Ectodermal cell (in vitro differentiated cells): Measurements from ENCODE around the gene ADAM8.

ENCODE experiments used
- H3K27ac ChIP-seq: 2 replicates; pipeline ENCODE4 v1.7.0; 2013; ENCODE audit warnings: mild to moderate bottlenecking, low read depth, low read length; ENCODE audit not compliant: insufficient read depth, poor library complexity, severe bottlenecking
- H3K27me3 ChIP-seq: 2 replicates; pipeline ENCODE4 v1.7.0; 2013; ENCODE audit warnings: mild to moderate bottlenecking, low read length; ENCODE audit not compliant: insufficient read depth, control insufficient read depth, poor library complexity, severe bottlenecking
- H3K36me3 ChIP-seq: one replicate; pipeline ENCODE4 v1.7.0; 2013; ENCODE audit warnings: low read length; ENCODE audit not compliant: control insufficient read depth, insufficient read depth
- H3K4me1 ChIP-seq: one replicate; pipeline ENCODE4 v1.7.0; 2013; ENCODE audit warnings: low read length; ENCODE audit not compliant: control insufficient read depth, insufficient read depth
- H3K4me3 ChIP-seq: 2 replicates; pipeline ENCODE4 v1.7.0; 2013; ENCODE audit warnings: low read depth, low read length, control low read depth; ENCODE audit not compliant: insufficient read depth
- H3K9me3 ChIP-seq: 2 replicates; pipeline ENCODE4 v1.7.0; 2013; ENCODE audit warnings: mild to moderate bottlenecking, low read length, moderate library complexity; ENCODE audit not compliant: control insufficient read depth
- whole genome bisulfite sequencing, 2 experiments: methylation state at CpG; one replicate each; pipeline ENCODE4 v1.1.7; 2013; ENCODE audit warnings: missing lambda C conversion rate in 2 of 2; 5-methylcytosine and 5-hydroxymethylcytosine counted together

Gene ADAM8

DNA sequence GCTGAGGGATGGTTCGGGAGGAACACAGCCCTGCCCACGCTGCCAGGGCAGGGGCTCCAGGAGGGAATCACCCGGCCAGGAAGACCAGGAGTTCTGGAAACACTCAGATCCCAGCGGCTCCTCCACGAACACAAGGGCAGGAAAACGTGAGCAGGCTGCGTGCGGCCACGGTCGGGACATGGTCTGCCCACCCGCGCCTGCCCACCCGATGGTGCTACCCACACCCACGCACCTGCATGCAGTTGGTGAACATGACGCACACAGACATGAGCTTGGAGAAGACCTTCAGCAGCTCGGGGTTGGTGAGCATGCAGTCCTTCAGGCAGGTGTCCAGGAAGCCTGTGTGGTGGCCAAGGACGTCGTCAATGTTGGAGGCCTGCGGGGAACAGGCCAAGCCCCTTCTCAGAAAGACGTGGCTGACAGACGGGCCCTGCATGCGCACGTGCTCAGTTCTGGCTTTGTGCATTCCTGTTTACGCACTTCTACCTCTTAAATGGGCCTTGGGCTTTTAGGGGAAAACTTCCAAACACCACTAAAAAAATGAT is 6.2 kb upstream of the ADAM8 start:
- Histone ChIP-seq H3K27me3 (no peaks in the 10 kb centered on the region), H3K4me3 (no peak overlapping the region), H3K27ac (no peak overlapping the region), H3K36me3 (peaks cover 10% of the 10 kb centered on the region), H3K9me3 (no peaks in the 10 kb centered on the region), H3K4me1 (no peaks in the 10 kb centered on the region)
- 93 to 96% methylated on average over 24 of the region's 24 CpGs for WGBS, 2 experiments

DNA sequence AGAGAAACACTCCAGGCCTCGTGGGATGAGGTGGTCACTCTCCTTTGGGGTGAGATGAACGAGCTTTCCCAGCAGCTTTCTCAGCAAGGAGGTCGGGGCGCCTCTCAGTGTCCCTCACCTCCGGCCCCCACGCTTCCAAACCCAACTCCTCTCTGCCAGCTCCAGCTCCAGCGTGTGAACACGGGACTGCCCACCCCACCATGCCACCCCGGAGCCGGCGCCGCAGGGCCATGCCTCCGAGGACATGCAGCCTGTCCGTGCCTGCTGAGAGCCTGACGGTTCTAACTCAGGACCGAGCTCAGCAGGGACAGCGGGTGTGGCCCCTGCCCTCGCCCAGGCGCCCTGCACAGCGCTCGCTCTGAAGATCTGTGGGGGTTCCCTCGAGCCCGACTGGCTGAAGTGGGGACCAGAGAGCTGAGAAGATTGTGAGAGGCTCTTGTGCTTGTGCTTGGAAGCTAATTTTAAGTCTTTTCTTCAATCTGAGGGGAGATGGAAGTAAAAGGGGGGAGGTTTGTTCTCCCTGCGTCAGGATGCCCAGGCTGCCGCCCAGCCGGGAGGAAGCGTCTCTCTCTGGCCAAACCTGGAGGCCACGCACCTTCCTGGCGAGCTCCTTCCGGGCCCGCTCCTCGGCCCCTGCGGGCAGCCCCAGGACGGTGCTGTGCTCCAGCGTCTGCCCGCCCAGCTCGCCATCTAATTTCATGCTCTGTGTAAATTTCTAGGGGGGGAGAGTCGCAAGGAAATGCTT is 5.1 kb upstream of the ADAM8 start:
- H3K4me1 ChIP-seq = peaks cover 3% of the 10 kb centered on the region
- WGBS, 2 experiments = 93 to 95% methylated on average over 38 of the region's 38 CpGs
- peaks cover 2% of the 10 kb centered on the region for H3K27me3 ChIP-seq
- peaks cover 7% of the 10 kb centered on the region for H3K36me3 ChIP-seq
- H3K9me3 ChIP-seq = no peaks in the 10 kb centered on the region
- H3K27ac ChIP-seq = no peak overlapping the region
- H3K4me3 ChIP-seq = no peak overlapping the region

DNA sequence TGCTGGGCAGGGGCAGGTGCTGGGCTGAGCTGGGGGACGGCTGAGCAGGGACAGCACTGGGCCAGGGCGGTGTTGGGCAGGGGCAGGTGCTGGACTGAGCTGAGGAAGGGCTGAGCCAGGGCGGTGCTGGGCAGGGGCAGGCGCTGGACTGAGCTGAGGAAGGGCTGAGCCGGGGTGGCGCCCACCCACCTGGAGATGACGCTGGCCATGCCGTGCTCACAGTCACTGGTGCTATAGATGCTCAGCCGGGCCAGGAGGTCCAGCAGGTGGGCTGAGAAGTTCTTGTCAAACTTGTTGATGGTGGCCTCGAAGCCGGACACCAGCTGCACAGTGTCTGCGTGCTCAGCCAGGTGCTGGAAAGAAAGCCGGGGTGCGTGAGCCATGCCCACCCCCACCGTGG is 4.4 kb upstream of the ADAM8 start:
- Histone ChIP-seq H3K9me3 (no peaks in the 10 kb centered on the region), H3K4me3 (no peak overlapping the region), H3K36me3 (peaks cover 4% of the 10 kb centered on the region), H3K4me1 (peaks cover 9% of the 10 kb centered on the region), H3K27ac (no peak overlapping the region), H3K27me3 (peaks cover 9% of the 10 kb centered on the region)
- 96 to 97% methylated on average over 14 of the region's 15 CpGs for WGBS, 2 experiments

DNA sequence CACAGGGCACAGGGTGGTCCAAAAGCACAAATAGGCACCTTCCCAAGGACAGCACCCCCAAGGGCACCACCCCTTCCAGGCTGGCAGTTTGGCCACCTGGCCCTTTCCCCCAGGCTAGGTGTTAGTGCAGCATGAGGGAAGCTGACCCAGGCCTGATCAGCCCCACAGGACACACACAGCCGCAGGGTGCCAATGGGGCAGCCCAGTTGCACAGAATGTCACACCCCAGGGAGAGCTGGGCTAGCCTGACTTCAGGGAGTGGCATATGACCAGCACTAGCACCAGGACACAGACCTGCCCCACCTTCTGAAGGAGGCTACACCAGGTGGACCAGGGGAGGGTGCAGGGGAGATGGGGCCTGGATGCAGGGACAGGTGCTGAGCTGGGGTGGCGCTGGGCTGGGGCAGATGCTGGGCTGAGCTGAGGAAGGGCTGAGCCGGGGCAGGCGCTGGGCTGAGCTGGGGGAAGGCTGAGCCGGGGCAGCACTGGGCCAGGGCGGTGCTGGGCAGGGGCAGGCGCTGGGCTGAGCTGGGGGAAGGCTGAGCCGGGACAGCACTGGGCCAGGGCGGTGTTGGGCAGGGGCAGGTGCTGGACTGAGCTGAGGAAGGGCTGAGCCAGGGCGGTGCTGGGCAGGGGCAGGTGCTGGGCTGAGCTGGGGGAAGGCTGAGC is 3.9 kb upstream of the ADAM8 start:
- WGBS, 2 experiments = 93% methylated on average over 10 of the region's 10 CpGs
- H3K27me3 ChIP-seq = peaks cover 15% of the 10 kb centered on the region
- H3K9me3 ChIP-seq = no peaks in the 10 kb centered on the region
- H3K4me1 ChIP-seq = peaks cover 15% of the 10 kb centered on the region
- H3K4me3 ChIP-seq = no peak overlapping the region
- H3K36me3 ChIP-seq = no peaks in the 10 kb centered on the region
- H3K27ac ChIP-seq = no peak overlapping the region

DNA sequence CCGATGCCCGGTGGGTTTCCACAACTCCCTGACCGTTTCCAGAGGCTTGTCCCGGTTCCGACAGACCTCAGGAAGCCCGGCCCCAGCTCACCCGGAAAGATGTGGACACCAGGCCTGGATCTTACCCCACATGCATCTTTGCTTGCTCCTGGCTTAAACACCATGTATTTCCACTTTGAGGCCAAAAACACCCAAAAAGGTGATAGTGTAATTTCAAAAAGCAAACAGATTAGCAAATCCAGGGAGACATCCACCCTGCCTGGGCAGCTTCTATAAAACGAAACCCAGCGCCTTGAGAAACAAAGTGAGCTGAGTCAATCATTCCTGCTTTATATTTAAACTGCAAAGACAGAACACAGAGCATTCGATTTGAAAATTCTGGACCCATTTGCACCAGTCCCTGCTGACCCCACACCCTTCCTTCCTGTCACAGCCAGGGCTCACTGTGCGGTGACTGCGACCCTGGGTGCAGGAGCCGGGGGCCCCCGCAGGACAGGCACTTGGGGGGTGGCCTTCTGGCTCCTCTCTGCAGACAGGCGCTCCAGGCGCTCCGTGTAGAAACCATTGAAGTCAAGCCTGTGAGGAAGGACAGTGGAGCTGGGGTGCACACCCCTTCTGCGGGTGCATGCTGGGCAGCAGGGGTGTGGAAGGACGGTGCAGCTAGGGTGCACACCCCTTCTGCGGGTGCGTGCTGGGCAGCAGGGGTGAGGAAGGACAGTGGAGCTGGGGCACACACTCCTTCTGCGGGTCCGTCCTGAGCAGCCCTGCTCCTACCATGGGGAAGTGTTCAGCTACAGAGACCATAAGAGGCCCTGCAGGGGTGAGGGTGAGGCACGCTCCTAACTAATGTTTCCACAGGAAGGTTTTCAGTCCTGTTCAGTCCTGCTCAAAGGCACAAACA is 2.9 kb upstream of the ADAM8 start:
- H3K27ac ChIP-seq = no peak overlapping the region

DNA sequence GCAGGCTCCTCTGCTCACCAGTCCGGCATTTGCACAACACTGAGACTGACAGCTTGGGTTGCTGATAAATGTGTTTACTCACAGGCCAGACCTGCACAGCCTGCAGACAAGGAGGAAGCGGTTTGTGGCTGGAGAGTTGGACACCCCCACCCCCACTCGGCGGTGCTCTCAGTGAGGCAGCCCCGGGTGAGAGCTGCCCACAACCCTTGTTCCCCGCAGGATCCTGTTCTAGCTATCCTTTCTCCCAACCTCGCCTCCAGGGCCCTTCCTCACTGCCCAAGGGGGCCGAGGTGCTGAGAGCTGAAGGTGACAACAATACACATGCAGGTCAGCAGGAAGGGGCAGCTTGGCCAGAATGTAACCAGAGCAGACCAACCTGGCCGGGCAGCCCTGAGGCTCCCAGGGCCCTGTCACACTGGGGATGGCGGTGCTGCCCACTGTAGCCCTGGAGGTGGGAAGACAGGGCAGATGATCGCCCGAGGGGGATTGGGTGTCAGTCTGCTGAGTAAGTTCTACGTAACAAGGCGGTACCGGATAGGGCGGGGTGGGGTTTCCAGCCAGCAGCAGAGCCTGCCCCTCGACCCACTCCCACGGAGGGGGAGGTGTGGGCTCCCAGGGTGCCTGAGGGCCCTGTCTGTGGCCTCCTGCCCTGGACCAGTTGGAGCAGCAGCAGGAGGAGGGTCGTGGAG is 2.1 kb upstream of the ADAM8 start:
- Histone ChIP-seq H3K9me3 (no peaks in the 10 kb centered on the region), H3K4me1 (peaks cover 23% of the 10 kb centered on the region), H3K27me3 (peaks cover 20% of the 10 kb centered on the region), H3K36me3 (no peaks in the 10 kb centered on the region), H3K4me3 (no peak overlapping the region), H3K27ac (no peak overlapping the region)
- WGBS, 2 experiments = 90 to 91% methylated on average over 19 of the region's 19 CpGs

More for the DNA sequence above, 2.9 kb upstream of the ADAM8 start:
- H3K4me3 ChIP-seq = no peak overlapping the region
- H3K9me3 ChIP-seq = no peaks in the 10 kb centered on the region
- peaks cover 20% of the 10 kb centered on the region for H3K27me3 ChIP-seq
- peaks cover 23% of the 10 kb centered on the region for H3K4me1 ChIP-seq
- WGBS, 2 experiments = 94 to 95% methylated on average over 24 of the region's 24 CpGs
- no peaks in the 10 kb centered on the region for H3K36me3 ChIP-seq

DNA sequence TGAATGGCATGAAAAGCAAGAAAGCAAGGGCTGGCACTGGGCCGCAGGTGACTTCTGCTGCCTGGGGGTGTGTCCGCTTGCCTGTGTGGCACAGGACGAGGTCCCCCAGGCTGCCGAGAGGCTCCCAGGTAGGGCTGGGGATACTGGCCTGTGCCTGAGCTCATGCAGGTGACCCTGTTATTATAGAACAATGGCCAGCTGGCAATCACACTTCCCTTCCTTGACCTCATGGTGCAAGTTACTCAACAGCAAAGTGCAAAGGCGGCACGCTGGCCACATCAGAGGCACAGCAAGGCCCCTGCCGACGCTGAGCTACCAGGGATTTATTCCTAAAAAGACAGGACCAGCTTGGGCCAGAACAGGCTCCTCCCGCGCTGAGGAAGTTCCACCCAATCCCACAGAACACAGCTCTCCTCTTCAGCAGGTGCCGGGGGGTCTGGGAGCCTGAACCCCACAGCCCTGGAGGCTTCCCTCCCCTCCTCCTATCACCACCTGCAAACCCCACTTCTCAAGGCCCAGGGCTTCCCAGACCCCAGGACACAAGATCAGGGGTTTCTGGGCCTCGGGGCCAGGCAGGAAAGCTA is 1.4 kb upstream of the ADAM8 start:
- peaks cover 20% of the 10 kb centered on the region for H3K27me3 ChIP-seq
- H3K9me3 ChIP-seq = no peaks in the 10 kb centered on the region
- 93 to 94% methylated on average over 12 of the region's 12 CpGs for WGBS, 2 experiments
- no peaks in the 10 kb centered on the region for H3K36me3 ChIP-seq
- H3K27ac ChIP-seq = no peak overlapping the region
- peaks cover 23% of the 10 kb centered on the region for H3K4me1 ChIP-seq
- H3K4me3 ChIP-seq = no peak overlapping the region

DNA sequence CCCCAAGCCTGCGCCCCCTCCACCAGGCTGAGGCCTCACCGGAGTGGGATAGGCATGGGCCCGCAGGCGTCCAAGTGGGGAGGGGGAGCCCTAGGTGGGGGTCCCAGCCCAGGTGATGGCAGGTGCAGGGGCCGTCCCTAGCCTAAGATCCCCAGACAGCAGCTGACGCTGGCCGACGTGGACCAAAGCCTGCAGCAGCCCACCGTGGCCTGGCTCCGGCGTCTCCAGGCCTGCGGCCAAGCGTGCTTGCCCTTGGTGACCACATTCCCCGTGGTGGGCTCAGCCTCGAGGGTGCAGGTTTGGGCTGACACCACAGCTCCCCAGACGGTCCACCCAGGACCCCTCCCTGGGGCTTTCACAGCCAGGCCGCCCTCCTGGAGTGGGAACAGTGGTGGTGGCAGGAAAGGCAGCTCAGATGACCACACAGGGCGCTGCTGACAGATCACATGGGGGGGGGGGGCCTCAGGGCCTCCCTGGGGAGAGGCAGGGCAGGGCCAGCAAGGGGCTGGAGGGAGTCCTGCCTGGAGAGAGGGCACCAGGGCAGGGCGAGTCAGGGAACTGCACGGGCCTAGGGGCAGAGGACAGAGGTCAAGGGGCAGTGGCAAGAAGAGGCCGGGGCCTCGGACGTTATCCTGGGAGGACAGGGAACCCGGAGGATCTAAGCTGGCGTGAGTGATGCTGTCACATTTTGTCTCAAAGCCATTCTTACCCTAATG is 767 bp upstream of the ADAM8 start:
- no peak overlapping the region for H3K27ac ChIP-seq
- peaks cover 23% of the 10 kb centered on the region for H3K4me1 ChIP-seq
- peaks cover 20% of the 10 kb centered on the region for H3K27me3 ChIP-seq
- H3K4me3 ChIP-seq = no peak overlapping the region
- no peaks in the 10 kb centered on the region for H3K36me3 ChIP-seq
- WGBS, 2 experiments = 86 to 87% methylated on average over 25 of the region's 25 CpGs
- H3K9me3 ChIP-seq = no peaks in the 10 kb centered on the region

DNA sequence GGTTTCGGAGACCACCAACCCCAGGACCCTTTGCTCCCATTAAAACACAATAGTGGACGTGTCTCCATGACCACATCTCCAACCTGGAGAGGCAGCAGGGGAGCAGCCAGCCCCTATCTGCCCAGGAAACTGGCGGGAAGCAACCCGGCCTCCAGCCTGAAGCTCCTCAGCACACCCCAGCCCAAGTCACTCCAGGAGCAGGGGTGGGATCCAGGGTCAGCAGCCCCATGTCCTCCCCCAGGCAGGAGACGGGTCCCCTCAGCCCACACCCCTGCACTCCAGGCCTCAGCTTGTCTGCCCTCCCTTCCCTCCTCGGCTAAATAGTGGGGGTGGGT is 601 bp downstream of the ADAM8 start:
- peaks cover 23% of the 10 kb centered on the region for H3K4me1 ChIP-seq
- H3K9me3 ChIP-seq = no peaks in the 10 kb centered on the region
- H3K36me3 ChIP-seq = no peaks in the 10 kb centered on the region
- 58 to 65% methylated on average over 6 of the region's 6 CpGs for WGBS, 2 experiments
- no peak overlapping the region for H3K27ac ChIP-seq
- peaks cover 20% of the 10 kb centered on the region for H3K27me3 ChIP-seq
- peak overlapping the region; percentile 20 for H3K4me3 ChIP-seq
